OCI-LY7 (cell line): Measurements from ENCODE around the gene EMC8.

ENCODE experiments used
- EZH2phosphoT487 ChIP-seq: fragments of 200-600 bp; sonication (generic); IDR thresholded peaks from 2 replicates; pipeline ENCODE4 v1.6.1; 2018; ENCODE audit warnings: low read depth, borderline replicate concordance, mild to moderate bottlenecking, mixed run types, antibody characterized with exemption, low read length, moderate library complexity, mixed read lengths
- TF ChIP-seq, protein P1 (sequence below): fragments of 200-600 bp; sonication (generic); conservative IDR thresholded peaks from 2 replicates; pipeline ENCODE4 v1.5.1; 2014; ENCODE audit warnings: mild to moderate bottlenecking, antibody characterized with exemption, low read length, moderate library complexity, mixed read lengths

DNA sequence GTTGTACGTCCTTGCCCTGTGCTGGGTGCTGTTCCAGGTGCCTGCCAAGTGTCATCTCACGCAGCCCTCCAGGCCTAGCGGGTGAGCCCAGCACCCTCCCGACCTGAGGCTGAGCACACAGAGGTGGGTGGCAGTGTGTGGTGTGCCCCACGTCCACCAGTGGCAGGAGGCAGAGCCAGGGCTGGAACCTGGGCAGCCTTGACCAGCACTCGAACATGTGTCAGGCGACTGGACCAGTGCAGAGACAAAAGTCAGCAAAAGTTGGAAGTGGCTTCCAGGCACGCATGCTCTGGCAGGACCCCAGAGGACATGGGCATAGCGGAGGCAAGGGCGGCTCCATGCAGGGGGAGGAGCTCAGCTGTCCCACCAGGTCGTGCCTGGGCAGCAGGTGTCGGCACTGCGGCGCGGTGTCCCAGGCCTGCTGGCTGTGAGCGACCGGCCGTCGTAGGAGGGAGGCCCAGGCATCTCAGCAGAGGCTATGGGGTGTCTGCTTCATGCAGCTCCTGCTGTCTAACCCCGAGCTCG lies 35.9 kb upstream of the EMC8 start:
- TF ChIP-seq, protein P1, sequence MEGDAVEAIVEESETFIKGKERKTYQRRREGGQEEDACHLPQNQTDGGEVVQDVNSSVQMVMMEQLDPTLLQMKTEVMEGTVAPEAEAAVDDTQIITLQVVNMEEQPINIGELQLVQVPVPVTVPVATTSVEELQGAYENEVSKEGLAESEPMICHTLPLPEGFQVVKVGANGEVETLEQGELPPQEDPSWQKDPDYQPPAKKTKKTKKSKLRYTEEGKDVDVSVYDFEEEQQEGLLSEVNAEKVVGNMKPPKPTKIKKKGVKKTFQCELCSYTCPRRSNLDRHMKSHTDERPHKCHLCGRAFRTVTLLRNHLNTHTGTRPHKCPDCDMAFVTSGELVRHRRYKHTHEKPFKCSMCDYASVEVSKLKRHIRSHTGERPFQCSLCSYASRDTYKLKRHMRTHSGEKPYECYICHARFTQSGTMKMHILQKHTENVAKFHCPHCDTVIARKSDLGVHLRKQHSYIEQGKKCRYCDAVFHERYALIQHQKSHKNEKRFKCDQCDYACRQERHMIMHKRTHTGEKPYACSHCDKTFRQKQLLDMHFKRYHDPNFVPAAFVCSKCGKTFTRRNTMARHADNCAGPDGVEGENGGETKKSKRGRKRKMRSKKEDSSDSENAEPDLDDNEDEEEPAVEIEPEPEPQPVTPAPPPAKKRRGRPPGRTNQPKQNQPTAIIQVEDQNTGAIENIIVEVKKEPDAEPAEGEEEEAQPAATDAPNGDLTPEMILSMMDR, result no peak
- TF ChIP-seq EZH2phosphoT487, result no peak
